Stimulated activated naive CD8-positive, alpha-beta T cell treated with anti-CD3 and anti-CD28 coated beads, Interleukin-15, Interleukin-2, amounts not matched to agents 100 ng/mL and 50 ng/mL, for 24 hours (primary cell): Measurements from ENCODE around the gene BTBD9.

ENCODE experiments used
- H3K27ac Mint-ChIP-seq: one replicate; pipeline ENCODE4 v1.8.0; 2021; ENCODE audit warnings: mild to moderate bottlenecking, mixed read lengths
- H3K27me3 Mint-ChIP-seq: one replicate; pipeline ENCODE4 v1.8.0; 2021; ENCODE audit warnings: mixed read lengths
- H3K36me3 Mint-ChIP-seq: one replicate; pipeline ENCODE4 v1.8.0; 2021; ENCODE audit warnings: low read depth, mixed read lengths
- H3K4me1 Mint-ChIP-seq: one replicate; pipeline ENCODE4 v1.8.0; 2021; ENCODE audit warnings: low read depth, mixed read lengths
- H3K4me3 Mint-ChIP-seq: one replicate; pipeline ENCODE4 v1.8.0; 2021; ENCODE audit warnings: mild to moderate bottlenecking, mixed read lengths
- H3K9me3 Mint-ChIP-seq: one replicate; pipeline ENCODE4 v1.8.0; 2021; ENCODE audit warnings: mixed read lengths

BTBD9 gene

DNA sequence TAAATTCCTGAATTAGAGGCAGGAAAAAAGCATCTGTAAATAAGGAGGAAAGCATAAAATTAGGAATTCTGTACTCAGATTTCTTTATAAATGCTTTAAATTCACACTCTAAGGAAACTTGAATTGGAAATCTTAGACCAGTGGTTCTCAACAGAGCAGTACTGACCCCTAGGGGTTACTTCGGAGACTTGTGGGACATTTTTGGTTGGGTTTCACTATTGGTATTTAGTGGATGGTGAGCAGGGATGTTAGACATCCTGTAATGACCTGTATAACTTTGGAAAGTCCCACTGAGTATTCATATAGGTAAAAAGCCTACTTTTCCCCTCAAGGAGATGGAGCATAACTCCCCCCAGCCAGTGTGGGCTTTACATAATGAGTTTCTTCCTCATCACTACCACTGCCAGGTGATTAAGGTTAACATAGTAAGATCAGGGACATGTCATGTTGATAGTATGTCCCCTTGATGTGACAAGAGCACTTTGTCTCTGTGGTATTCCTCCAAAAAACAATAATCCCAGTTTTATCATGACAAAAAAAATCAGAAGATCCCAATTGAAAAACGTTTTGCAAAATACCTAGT, 32.2 kb upstream of the BTBD9 start:
- Mint-ChIP-seq H3K9me3 (peaks cover 4% of the 10 kb centered on the region), H3K4me1 (peaks cover 46% of the 10 kb centered on the region), H3K36me3 (peaks cover 32% of the 10 kb centered on the region), H3K4me3 (no peak overlapping the region), H3K27ac (peak overlapping the region; percentile 73), H3K27me3 (no peaks in the 10 kb centered on the region)

GRCh38 chr6:38658418-38659167, 18.9 kb upstream of the BTBD9 start:
- Mint-ChIP-seq H3K9me3 (no peaks in the 10 kb centered on the region), H3K4me1 (no peaks in the 10 kb centered on the region), H3K4me3 (no peak overlapping the region), H3K36me3 (peaks cover 7% of the 10 kb centered on the region), H3K27ac (peak overlapping the region; percentile 47), H3K27me3 (no peaks in the 10 kb centered on the region)

GRCh38 chr6:38656896-38657295, 17.2 kb upstream of the BTBD9 start:
- Mint-ChIP-seq H3K4me1 (no peaks in the 10 kb centered on the region), H3K27me3 (no peaks in the 10 kb centered on the region), H3K27ac (no peak overlapping the region), H3K36me3 (peaks cover 7% of the 10 kb centered on the region), H3K4me3 (no peak overlapping the region), H3K9me3 (no peaks in the 10 kb centered on the region)

DNA sequence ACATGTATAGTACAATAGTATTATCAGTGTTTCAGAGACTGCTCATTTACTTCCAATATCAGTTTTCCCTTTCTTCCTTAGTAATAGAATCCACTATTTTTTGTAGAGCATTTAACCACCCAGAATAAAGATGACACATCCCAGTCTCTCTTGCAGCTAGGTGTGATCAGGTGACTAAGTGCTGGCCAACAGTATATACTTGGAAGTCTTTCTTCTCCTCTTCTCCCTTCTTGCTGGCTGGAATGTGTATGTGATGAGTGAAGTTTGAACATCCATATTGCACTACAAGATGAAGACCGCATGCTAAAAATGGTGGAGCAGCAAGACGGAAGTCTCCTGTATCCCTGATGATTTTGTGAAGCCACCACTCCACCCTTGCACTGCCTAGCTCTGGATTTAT, 14.5 kb upstream of the BTBD9 start:
- Mint-ChIP-seq H3K4me1 (no peaks in the 10 kb centered on the region), H3K9me3 (no peaks in the 10 kb centered on the region), H3K27me3 (no peaks in the 10 kb centered on the region), H3K36me3 (peaks cover 6% of the 10 kb centered on the region), H3K4me3 (no peak overlapping the region), H3K27ac (no peak overlapping the region)

DNA sequence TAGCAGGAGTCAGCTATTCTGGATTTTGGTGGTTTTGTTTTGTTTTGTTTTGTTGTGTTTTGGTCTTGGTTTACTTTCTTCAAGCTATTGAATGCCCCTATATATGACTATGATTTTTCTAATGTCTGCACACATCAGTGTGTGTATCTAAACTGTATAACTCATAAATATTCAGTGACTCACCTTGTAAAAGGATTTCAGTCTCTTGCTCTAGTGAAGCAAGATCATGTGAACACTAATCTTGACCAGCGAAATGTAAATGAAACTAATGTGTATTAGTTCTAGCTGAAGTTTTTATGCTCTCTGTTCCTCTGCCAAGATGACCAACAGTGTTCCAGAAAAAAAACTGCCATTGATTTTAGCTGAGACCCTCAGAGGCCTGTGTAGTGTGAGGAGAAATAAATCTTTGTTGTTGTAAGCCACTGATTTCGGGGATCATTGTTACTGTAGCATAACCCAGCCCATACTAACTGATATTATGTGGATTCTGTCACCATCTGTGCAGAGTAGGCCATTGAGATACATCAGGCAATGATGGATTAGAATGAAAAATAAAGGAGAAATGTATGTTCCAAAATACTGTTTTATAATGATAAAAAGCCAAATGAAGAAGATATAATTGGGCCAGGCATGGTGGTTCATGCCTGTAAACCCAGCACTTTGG, 11.5 kb upstream of the BTBD9 start:
- Mint-ChIP-seq H3K4me3 (no peak overlapping the region), H3K27me3 (no peaks in the 10 kb centered on the region), H3K9me3 (no peaks in the 10 kb centered on the region), H3K4me1 (no peaks in the 10 kb centered on the region), H3K27ac (no peak overlapping the region), H3K36me3 (peaks cover 5% of the 10 kb centered on the region)

- Mint-ChIP-seq H3K36me3 (peaks cover 5% of the 10 kb centered on the region), H3K4me1 (no peaks in the 10 kb centered on the region), H3K27me3 (no peaks in the 10 kb centered on the region), H3K27ac (no peak overlapping the region), H3K9me3 (no peaks in the 10 kb centered on the region), H3K4me3 (no peak overlapping the region)
These were observed 10.6 kb upstream of the BTBD9 start for GRCh38 chr6:38650207-38650752.

DNA sequence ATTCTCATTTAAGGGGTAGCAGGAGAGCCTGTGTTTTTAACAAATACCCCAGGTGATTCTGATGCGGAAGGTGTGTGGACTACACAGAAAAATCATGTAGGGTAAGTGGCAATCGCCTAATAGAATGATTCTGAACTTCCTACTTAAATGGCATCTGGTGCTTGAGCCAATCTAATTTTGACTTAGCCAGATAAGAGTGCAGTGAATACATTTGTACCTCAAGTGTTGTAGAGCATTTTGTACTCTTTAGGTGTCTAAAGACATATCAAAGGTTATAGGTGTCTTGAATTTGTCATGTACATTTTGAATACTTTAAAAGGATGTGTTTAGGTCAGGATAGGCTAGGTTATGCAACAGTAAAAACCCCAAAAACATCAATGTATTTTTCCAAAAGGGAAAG, 10.0 kb upstream of the BTBD9 start:
- no peaks in the 10 kb centered on the region for H3K9me3 Mint-ChIP-seq

GRCh38 chr6:38648629-38649028, 8.9 kb upstream of the BTBD9 start:
- H3K27me3 Mint-ChIP-seq = no peaks in the 10 kb centered on the region
- no peaks in the 10 kb centered on the region for H3K9me3 Mint-ChIP-seq
- no peaks in the 10 kb centered on the region for H3K4me1 Mint-ChIP-seq
- peaks cover 5% of the 10 kb centered on the region for H3K36me3 Mint-ChIP-seq
- no peak overlapping the region for H3K27ac Mint-ChIP-seq
- H3K4me3 Mint-ChIP-seq = no peak overlapping the region

More for the DNA sequence above, 10.0 kb upstream of the BTBD9 start:
- Mint-ChIP-seq H3K4me1 (no peaks in the 10 kb centered on the region), H3K4me3 (no peak overlapping the region), H3K27me3 (no peaks in the 10 kb centered on the region), H3K27ac (no peak overlapping the region), H3K36me3 (peaks cover 5% of the 10 kb centered on the region)

GRCh38 chr6:38646166-38646878, 6.6 kb upstream of the BTBD9 start:
- Mint-ChIP-seq H3K27me3 (no peaks in the 10 kb centered on the region), H3K4me1 (no peaks in the 10 kb centered on the region), H3K36me3 (peaks cover 3% of the 10 kb centered on the region), H3K27ac (no peak overlapping the region), H3K4me3 (no peak overlapping the region), H3K9me3 (no peaks in the 10 kb centered on the region)

- Mint-ChIP-seq H3K27ac (no peak overlapping the region), H3K36me3 (no peaks in the 10 kb centered on the region), H3K4me3 (no peak overlapping the region), H3K4me1 (peaks cover 8% of the 10 kb centered on the region), H3K27me3 (no peaks in the 10 kb centered on the region), H3K9me3 (no peaks in the 10 kb centered on the region)
These were observed 5.2 kb upstream of the BTBD9 start for GRCh38 chr6:38644951-38645350.

DNA sequence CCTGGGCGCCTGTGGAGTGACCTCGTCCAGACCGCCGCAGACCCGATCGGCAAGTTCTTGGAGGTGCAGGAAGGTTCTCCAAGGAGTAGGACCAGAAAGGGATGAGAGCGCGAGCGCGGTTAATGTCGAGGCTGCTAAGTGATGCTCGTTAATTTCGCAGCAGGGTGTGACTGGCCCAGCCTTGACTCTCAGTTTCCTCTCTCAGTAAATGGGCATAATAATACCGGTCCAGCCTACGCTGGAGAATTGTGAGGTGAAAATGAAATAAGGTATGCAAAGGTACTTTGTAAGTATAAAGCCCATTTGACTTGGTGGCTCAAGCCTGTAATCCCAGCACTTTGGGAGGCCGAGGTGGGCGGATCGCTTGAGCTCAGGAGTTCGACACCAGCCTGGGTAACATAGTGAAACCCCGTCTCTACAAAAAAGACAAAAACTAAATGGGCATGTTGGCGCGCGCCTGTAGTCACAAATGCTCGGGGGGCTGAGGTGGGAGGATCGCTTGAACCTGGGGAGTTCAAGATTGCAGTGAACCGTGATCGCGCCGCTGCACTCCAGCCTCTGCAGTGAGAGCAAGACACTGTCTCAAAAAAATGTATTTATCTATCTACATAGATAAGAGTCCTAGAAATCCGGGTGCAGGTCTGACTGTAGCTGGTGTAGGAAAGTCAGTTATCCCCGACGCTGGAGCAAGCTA, 634 bp upstream of the BTBD9 start:
- Mint-ChIP-seq H3K27me3 (no peaks in the 10 kb centered on the region), H3K4me3 (peak overlapping the region; percentile 91), H3K4me1 (peaks cover 43% of the 10 kb centered on the region), H3K27ac (peak overlapping the region; percentile 88), H3K36me3 (no peaks in the 10 kb centered on the region), H3K9me3 (no peaks in the 10 kb centered on the region)

GRCh38 chr6:38638941-38639497, 710 bp downstream of the BTBD9 start:
- H3K4me3 Mint-ChIP-seq = peak overlapping the region; percentile 91
- H3K27me3 Mint-ChIP-seq = no peaks in the 10 kb centered on the region
- H3K9me3 Mint-ChIP-seq = no peaks in the 10 kb centered on the region
- peaks cover 57% of the 10 kb centered on the region for H3K4me1 Mint-ChIP-seq
- peak overlapping the region; percentile 66 for H3K27ac Mint-ChIP-seq
- no peaks in the 10 kb centered on the region for H3K36me3 Mint-ChIP-seq

DNA sequence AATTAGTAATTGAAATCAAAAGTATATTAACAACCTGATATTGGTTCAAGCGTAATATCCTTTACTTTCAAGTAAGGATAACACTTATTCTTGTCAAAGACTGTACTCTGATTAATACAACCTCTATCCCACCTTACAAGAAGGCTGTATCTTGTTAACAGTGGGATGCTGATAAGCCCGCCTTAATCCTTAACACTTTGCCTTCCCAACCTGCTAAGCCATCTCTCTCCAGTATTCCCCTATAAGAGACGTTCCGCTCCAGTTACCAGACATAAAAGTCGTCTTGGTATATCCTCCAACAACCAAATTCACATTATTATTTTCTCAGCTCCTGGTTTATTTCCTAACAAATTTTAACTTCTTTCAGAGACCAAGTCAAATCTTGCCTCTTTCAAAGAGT, 2.0 kb downstream of the BTBD9 start:
- Mint-ChIP-seq H3K27ac (no peak overlapping the region), H3K27me3 (no peaks in the 10 kb centered on the region), H3K4me1 (peaks cover 58% of the 10 kb centered on the region), H3K4me3 (no peak overlapping the region), H3K9me3 (no peaks in the 10 kb centered on the region), H3K36me3 (no peaks in the 10 kb centered on the region)

GRCh38 chr6:38636027-38636426, 3.7 kb downstream of the BTBD9 start:
- Mint-ChIP-seq H3K9me3 (peaks cover 4% of the 10 kb centered on the region), H3K27me3 (no peaks in the 10 kb centered on the region), H3K36me3 (peaks cover 5% of the 10 kb centered on the region), H3K27ac (peak overlapping the region; percentile 27), H3K4me3 (no peak overlapping the region), H3K4me1 (peaks cover 56% of the 10 kb centered on the region)
